Measurements from ENCODE around the gene GUCY1A2. TPM values are rescaled to one million over a fixed set of nuclear protein-coding genes. Genes with fewer than 3 reads are reported as not detected.

Gene GUCY1A2
- total and polyA plus RNA-seq, 2 donors (not counting 1 experiment from before 2014, with no cell fraction given): not detected

- WGBS (ENCODE audit: insufficient coverage): no CpG with 5 or more reads among the region's 1 CpG
- no peak overlapping the region for H2AFZ ChIP-seq (ENCODE audit: insufficient read depth, low read depth, low read length, poor library complexity, severe bottlenecking)
- H3K27me3 ChIP-seq (replicated peaks in 1 of 4; ENCODE audit: control extremely low read depth in 1 of 4, control insufficient read depth in 3 of 4, insufficient read depth in 4 of 4, low read length in 3 of 4): no peaks in the 10 kb centered on the region
- intact Hi-C loops (cut with micrococcal nuclease): no loop called here
- Mint-ChIP-seq H3K4me3 (no peak overlapping the region), H3K27me3 (no peaks in the 10 kb centered on the region), H3K4me1 (no peaks in the 10 kb centered on the region), H3K27ac (no peak overlapping the region), H3K9me3 (ENCODE audit: insufficient read depth) (no peaks in the 10 kb centered on the region)
- no peak for DNase-seq
- no peak for ATAC-seq (ENCODE audit: low read depth)
- no peaks in the 10 kb centered on the region for H3K79me2 ChIP-seq (ENCODE audit: control insufficient read depth, insufficient read depth, low read length)
- no peaks in the 10 kb centered on the region for H3K4me1 ChIP-seq (ENCODE audit: control insufficient read depth in 2 of 2, insufficient read depth in 2 of 2, low read length in 2 of 2)
- POLR2A ChIA-PET: no interaction called here
- no peak overlapping the region for H3K9ac ChIP-seq (ENCODE audit: low read length)
- TF ChIP-seq CTCF (IDR thresholded peaks at IDR 0.05): no peak
- no peak for TF ChIP-seq EZH2 (IDR thresholded peaks at IDR 0.05; ENCODE audit: borderline replicate concordance, insufficient read depth, low read depth, low read length, poor library complexity, severe bottlenecking)
- CTCF ChIA-PET: no interaction called here
- no peaks in the 10 kb centered on the region for H4K20me1 ChIP-seq (ENCODE audit: control insufficient read depth, insufficient read depth, low read length, poor library complexity, severe bottlenecking)
- no peaks in the 10 kb centered on the region for H3K9me3 ChIP-seq (ENCODE audit: control extremely low read depth in 1 of 3, control insufficient read depth in 2 of 3, insufficient read depth in 1 of 3, low read length in 2 of 3)
- H3K36me3 ChIP-seq (replicated peaks in 1 of 2; ENCODE audit: control extremely low read depth in 1 of 2, control insufficient read depth in 1 of 2, extremely low read depth in 1 of 2, insufficient read depth in 2 of 2, low read length in 1 of 2): no peaks in the 10 kb centered on the region
- H3K4me2 ChIP-seq (replicated peaks; ENCODE audit: low read depth, low read length, poor library complexity, severe bottlenecking): no peak overlapping the region
- no peak overlapping the region for H3K27ac ChIP-seq (ENCODE audit: low read length in 2 of 2)
- H3K4me3 ChIP-seq (ENCODE audit: control extremely low read depth in 1 of 5, extremely low read depth in 1 of 5, insufficient read depth in 1 of 5, low read depth in 2 of 5, low read length in 4 of 5): no peak overlapping the region
Observed at GRCh38 chr11:106813806-106814205, 204.5 kb downstream of the GUCY1A2 start.

- Histone ChIP-seq H3K4me2 (replicated peaks; ENCODE audit: low read depth, low read length, poor library complexity, severe bottlenecking) (no peak overlapping the region), H3K27ac (ENCODE audit: low read length in 2 of 2) (no peak overlapping the region), H3K36me3 (replicated peaks in 1 of 2; ENCODE audit: control extremely low read depth in 1 of 2, control insufficient read depth in 1 of 2, extremely low read depth in 1 of 2, insufficient read depth in 2 of 2, low read length in 1 of 2) (no peaks in the 10 kb centered on the region), H3K27me3 (replicated peaks in 1 of 4; ENCODE audit: control extremely low read depth in 1 of 4, control insufficient read depth in 3 of 4, insufficient read depth in 4 of 4, low read length in 3 of 4) (no peaks in the 10 kb centered on the region), H3K4me3 (ENCODE audit: control extremely low read depth in 1 of 5, extremely low read depth in 1 of 5, insufficient read depth in 1 of 5, low read depth in 2 of 5, low read length in 4 of 5) (no peak overlapping the region), H4K20me1 (ENCODE audit: control insufficient read depth, insufficient read depth, low read length, poor library complexity, severe bottlenecking) (no peaks in the 10 kb centered on the region), H3K9me3 (ENCODE audit: control extremely low read depth in 1 of 3, control insufficient read depth in 2 of 3, insufficient read depth in 1 of 3, low read length in 2 of 3) (peaks cover 0 to 6% (median 0%) of the 10 kb centered on the region in 3 donors), H2AFZ (ENCODE audit: insufficient read depth, low read depth, low read length, poor library complexity, severe bottlenecking) (no peak overlapping the region), H3K4me1 (ENCODE audit: control insufficient read depth in 2 of 2, insufficient read depth in 2 of 2, low read length in 2 of 2) (no peaks in the 10 kb centered on the region), H3K9ac (ENCODE audit: low read length) (no peak overlapping the region), H3K79me2 (ENCODE audit: control insufficient read depth, insufficient read depth, low read length) (no peaks in the 10 kb centered on the region)
- Mint-ChIP-seq H3K9me3 (ENCODE audit: insufficient read depth) (no peaks in the 10 kb centered on the region), H3K4me3 (no peak overlapping the region), H3K4me1 (no peaks in the 10 kb centered on the region), H3K27me3 (no peaks in the 10 kb centered on the region), H3K27ac (no peak overlapping the region)
- CTCF ChIA-PET: no interaction called here
- POLR2A ChIA-PET: no interaction called here
- intact Hi-C loops (cut with micrococcal nuclease): no loop called here
- DNase-seq (no peak), ATAC-seq (ENCODE audit: low read depth) (no peak)
- TF ChIP-seq EZH2 (IDR thresholded peaks at IDR 0.05; ENCODE audit: borderline replicate concordance, insufficient read depth, low read depth, low read length, poor library complexity, severe bottlenecking): no peak
- no peak for TF ChIP-seq CTCF (IDR thresholded peaks at IDR 0.05)
Observed at GRCh38 chr11:106794058-106794457, 224.2 kb downstream of the GUCY1A2 start.

Measured in B cell (primary cell).